ENCODE measurements around the gene TRIM50.

- TF ChIP-seq CTCF (conservative IDR thresholded peaks at IDR 0.05; ENCODE audit: low read depth, low read length) (no peak), EZH2phosphoT487 (IDR thresholded peaks at IDR 0.05; ENCODE audit: borderline replicate concordance, low read length) (no peak), EZH2 (IDR thresholded peaks at IDR 0.05; ENCODE audit: low read length, unreplicated experiment) (no peak)
Measured at GRCh38 chr7:73308665-73309214, 19.1 kb downstream of the TRIM50 start, which contains the start of gene NSUN5.

Measured in PC-3 (cell line).